ENCODE data around the gene ZSWIM6.

The ZSWIM6 gene

DNA sequence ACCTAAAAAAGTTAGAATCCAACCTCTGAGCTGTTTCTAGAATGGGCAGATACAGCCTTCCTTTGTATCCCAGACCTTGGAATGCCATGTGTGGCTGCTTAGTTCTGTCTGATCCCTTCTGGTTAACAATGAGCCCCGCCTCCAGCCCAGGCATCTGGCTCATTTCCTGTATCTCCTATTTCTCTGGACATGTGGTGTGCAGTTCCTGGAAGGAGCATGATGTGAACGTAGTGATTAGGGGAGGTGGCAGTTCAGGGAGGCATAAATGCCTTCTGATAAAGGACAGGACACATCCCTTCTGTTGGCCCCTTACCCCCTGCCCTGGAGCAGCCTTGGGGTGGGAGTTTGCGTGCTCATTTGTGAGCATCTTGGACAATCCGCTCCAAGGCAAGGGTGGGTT lies 243.0 kb downstream of the ZSWIM6 start:
- TF ChIP-seq, protein P1, sequence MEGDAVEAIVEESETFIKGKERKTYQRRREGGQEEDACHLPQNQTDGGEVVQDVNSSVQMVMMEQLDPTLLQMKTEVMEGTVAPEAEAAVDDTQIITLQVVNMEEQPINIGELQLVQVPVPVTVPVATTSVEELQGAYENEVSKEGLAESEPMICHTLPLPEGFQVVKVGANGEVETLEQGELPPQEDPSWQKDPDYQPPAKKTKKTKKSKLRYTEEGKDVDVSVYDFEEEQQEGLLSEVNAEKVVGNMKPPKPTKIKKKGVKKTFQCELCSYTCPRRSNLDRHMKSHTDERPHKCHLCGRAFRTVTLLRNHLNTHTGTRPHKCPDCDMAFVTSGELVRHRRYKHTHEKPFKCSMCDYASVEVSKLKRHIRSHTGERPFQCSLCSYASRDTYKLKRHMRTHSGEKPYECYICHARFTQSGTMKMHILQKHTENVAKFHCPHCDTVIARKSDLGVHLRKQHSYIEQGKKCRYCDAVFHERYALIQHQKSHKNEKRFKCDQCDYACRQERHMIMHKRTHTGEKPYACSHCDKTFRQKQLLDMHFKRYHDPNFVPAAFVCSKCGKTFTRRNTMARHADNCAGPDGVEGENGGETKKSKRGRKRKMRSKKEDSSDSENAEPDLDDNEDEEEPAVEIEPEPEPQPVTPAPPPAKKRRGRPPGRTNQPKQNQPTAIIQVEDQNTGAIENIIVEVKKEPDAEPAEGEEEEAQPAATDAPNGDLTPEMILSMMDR (IDR thresholded peaks at IDR 0.05; ENCODE audit: insufficient read depth, low read depth, low read length, missing control alignments) = no peak
- H3K4me3 ChIP-seq (ENCODE audit: low read depth, low read length) = no peak overlapping the region
- DNase-seq (ENCODE audit: low read depth) = no peak

DNA sequence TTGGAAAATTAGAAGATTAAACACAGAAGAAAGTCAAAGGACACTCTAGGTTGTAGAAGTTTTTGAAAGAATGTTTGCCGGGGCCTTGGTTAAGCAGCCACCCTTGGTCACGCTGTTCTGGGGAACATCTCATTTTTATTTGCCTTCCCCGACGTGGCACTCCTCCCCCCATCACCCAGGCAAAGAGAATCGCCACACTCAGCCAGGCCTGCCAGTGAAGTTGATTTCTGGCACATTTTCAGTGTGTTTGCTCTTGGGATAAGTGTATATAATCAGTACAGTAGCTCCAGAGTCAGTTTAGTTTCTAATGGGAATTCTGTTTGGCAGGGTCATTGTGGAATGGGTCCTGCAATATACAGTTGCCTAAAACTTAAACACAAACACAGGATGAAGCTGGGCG lies 243.5 kb downstream of the ZSWIM6 start:
- DNase-seq (ENCODE audit: low read depth) = no peak
- TF ChIP-seq, protein P1 (IDR thresholded peaks at IDR 0.05; ENCODE audit: insufficient read depth, low read depth, low read length, missing control alignments) = no peak
- H3K4me3 ChIP-seq (ENCODE audit: low read depth, low read length) = no peak overlapping the region

DNA sequence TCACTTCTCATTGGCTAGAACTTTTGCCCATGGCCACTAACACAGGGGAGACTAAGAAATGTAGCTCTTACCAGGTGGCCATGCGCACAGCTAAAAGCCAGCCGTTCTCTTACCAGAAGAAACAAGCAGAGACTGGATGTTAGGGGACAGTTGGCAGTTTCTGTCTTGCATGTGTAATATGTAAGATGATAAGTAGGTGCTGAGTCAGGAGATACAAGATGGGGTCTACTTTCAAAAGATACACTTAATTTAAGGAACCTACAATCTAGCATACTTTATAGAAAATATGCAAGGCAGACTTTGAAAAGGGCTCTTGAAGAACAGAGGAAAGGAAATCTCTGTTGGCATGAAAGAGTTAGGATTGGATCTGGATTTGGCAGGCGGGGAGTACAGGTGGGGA lies 244.5 kb downstream of the ZSWIM6 start:
- no peak overlapping the region for H3K4me3 ChIP-seq (ENCODE audit: low read depth, low read length)
- no peak for DNase-seq (ENCODE audit: low read depth)
- TF ChIP-seq, protein P1 (IDR thresholded peaks at IDR 0.05; ENCODE audit: insufficient read depth, low read depth, low read length, missing control alignments) = no peak

DNA sequence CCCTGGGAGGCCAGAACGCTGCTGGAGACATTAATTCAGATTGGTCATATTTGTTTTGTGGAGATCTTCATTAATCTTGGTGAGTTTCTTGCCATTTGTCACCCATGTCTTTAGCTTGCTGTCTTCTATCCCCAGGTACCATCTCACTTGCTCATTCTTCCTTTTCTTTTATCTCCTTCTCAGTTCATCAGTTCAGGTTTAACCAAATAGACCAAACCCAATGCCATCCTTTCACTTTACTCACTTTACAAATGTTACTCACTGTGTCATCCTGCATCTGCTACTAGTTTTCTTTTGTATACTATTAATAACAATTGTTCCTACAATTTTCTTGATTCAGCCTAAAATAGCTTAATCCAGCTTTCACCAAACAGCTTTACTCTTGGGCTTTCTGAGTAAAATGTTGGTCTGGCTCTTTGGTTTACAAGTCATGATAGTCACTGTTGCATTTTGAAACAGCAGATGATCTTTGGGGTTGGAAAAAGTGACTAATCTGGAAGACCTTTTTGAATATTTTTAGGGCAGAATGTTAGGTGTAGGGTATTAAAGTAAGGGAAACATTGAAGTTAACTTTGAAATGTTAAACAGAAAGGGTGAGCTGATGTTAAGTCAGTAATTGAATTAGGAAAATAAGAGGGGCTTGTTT lies 246.9 kb downstream of the ZSWIM6 start:
- no peak for DNase-seq (ENCODE audit: low read depth)
- TF ChIP-seq, protein P1 (IDR thresholded peaks at IDR 0.05; ENCODE audit: insufficient read depth, low read depth, low read length, missing control alignments) = no peak
- H3K4me3 ChIP-seq (ENCODE audit: low read depth, low read length) = no peak overlapping the region

DNA sequence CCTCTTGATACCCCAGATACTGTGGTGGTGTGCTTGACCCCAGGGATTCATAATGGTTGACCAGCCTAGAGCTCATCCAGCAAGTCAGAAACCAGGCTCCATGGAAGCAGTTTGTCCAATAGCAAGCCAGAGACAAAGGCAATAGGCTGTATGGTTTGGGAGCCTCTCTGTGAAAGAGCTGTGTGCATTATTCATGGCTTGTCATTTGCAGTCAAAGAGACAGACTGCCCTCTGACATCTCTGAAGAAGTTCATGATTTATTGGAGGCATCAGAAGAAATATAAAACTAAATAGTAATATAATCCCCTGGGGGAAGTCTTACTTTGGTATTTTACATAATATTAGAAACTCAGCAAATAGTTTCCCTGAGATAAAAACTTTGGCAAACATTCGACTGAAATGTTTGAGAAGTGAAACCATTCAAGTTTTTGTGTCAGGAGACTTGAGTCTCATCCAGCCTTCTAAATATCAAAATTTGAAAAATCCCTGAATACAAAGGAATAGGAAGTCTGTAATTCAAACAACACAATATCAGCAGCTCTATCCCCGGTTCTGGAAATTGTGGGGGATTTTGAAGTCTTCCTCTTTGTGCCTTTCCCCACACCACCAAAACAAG lies 250.3 kb downstream of the ZSWIM6 start:
- no peak overlapping the region for H3K4me3 ChIP-seq (ENCODE audit: low read depth, low read length)
- no peak for DNase-seq (ENCODE audit: low read depth)
- TF ChIP-seq, protein P1 (IDR thresholded peaks at IDR 0.05; ENCODE audit: insufficient read depth, low read depth, low read length, missing control alignments) = no peak

DNA sequence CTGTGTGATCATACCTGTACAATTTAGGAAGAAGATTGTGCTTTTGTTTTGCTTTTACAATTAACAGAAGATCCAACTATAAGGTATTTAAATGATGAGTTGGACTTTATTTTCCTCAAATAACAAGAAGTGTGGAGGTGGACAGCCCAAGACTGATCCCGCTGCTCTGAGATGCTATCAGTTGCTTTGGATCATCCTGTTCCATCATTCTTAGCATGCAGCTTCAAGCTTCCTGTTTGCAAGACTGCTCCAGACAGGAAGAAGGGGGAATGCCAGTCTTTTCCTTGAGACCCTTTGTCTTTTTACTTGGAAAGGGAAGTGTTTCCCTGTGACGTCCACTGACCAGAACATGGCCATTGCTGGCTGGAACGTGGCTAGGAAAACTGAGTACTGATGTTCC lies 250.8 kb downstream of the ZSWIM6 start:
- TF ChIP-seq, protein P1 (IDR thresholded peaks at IDR 0.05; ENCODE audit: insufficient read depth, low read depth, low read length, missing control alignments) = no peak
- no peak for DNase-seq (ENCODE audit: low read depth)
- no peak overlapping the region for H3K4me3 ChIP-seq (ENCODE audit: low read depth, low read length)

Measured in GM12865 (cell line).